GM06990 (cell line): ENCODE measurements around the gene MFSD2B.

Source experiments
- DNase-seq: peaks from one replicate; pipeline ENCODE4 v3.0.0-alpha.2; 2011; ENCODE audit not compliant: insufficient read length; ENCODE audit errors: extremely low read depth
- H3K27me3 ChIP-seq: replicated peaks from 2 replicates; pipeline ENCODE4 v1.6.0; 2011; ENCODE audit warnings: low read length; ENCODE audit not compliant: control insufficient read depth, insufficient read depth
- H3K36me3 ChIP-seq: 2 replicates; pipeline ENCODE4 v1.5.1; 2011; ENCODE audit warnings: low read length; ENCODE audit not compliant: control insufficient read depth, insufficient read depth
- H3K4me3 ChIP-seq: replicated peaks from 2 replicates; pipeline ENCODE4 v1.5.1; 2011; ENCODE audit warnings: low read depth, mild to moderate bottlenecking, control low read depth, low read length
- TF ChIP-seq, protein P1 (sequence below): IDR thresholded peaks from 2 replicates; pipeline ENCODE4 v1.5.1; 2011; ENCODE audit warnings: low read length, control low read depth, mild to moderate bottlenecking, inconsistent platforms; ENCODE audit not compliant: insufficient read depth, poor library complexity, severe bottlenecking

Gene MFSD2B

DNA sequence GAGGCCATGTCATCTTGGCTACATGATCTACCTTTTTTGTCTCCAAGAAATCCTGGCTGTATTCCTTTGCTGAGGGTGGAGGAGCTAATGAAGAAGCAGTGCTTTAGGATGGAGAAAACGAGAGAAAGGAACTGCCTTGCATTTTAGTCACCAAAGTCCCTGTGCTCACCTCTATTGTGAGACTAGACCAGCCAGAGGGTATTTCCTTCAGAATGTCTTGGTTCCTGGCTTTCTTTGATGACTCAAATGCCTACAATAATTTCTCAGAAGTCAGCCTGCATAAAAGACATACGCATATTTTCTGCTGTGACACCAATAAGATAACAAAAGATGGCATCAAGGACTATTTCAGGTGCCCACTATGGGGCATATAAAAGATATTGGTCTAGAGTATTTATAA, 55.5 kb downstream of the MFSD2B start:
- TF ChIP-seq, protein P1, sequence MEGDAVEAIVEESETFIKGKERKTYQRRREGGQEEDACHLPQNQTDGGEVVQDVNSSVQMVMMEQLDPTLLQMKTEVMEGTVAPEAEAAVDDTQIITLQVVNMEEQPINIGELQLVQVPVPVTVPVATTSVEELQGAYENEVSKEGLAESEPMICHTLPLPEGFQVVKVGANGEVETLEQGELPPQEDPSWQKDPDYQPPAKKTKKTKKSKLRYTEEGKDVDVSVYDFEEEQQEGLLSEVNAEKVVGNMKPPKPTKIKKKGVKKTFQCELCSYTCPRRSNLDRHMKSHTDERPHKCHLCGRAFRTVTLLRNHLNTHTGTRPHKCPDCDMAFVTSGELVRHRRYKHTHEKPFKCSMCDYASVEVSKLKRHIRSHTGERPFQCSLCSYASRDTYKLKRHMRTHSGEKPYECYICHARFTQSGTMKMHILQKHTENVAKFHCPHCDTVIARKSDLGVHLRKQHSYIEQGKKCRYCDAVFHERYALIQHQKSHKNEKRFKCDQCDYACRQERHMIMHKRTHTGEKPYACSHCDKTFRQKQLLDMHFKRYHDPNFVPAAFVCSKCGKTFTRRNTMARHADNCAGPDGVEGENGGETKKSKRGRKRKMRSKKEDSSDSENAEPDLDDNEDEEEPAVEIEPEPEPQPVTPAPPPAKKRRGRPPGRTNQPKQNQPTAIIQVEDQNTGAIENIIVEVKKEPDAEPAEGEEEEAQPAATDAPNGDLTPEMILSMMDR: no peak
- Histone ChIP-seq H3K4me3 (no peak overlapping the region), H3K27me3 (no peaks in the 10 kb centered on the region), H3K36me3 (peaks cover 2% of the 10 kb centered on the region)
- no peak for DNase-seq

DNA sequence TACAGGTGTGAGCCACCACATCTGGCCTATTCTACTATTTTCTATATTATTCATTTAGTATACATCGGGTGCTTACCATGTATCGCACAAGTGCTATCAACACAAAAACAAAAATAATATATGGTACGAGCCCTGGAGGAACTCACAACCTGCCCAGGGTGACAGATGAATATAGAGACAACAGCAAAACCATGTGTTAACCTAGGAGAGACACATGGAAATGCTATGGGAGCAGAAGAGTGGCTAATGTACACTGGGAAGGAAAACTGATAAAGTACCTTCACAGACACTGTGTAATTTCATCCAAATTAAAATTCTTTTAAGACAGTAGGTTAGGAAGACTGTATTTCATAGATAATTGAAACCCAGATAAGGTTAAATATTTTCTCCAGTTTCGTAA, 62.4 kb downstream of the MFSD2B start:
- TF ChIP-seq, protein P1: no peak
- H3K4me3 ChIP-seq: no peak overlapping the region
- peaks cover 2% of the 10 kb centered on the region for H3K36me3 ChIP-seq
- no peak for DNase-seq
- no peaks in the 10 kb centered on the region for H3K27me3 ChIP-seq

DNA sequence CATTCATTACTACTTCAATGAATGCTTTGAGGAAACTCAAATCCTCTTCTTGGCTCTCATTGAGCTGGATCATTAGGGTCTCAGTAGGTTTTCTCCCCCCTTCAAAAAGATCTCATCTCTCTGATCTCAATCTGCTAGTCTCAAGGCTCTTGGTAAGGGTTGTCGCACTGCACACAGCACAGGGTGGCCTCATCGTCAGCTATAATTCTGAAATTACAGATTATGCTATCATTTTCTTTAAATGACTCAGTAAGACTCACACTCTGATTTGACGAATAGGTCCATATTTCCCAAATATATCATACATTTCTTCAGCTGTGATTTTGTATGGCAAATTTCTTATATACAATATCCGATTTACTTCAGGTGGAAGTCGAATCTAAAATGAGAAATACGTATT, 63.9 kb downstream of the MFSD2B start:
- peaks cover 2% of the 10 kb centered on the region for H3K36me3 ChIP-seq
- no peaks in the 10 kb centered on the region for H3K27me3 ChIP-seq
- no peak overlapping the region for H3K4me3 ChIP-seq
- DNase-seq: no peak
- TF ChIP-seq, protein P1: no peak

DNA sequence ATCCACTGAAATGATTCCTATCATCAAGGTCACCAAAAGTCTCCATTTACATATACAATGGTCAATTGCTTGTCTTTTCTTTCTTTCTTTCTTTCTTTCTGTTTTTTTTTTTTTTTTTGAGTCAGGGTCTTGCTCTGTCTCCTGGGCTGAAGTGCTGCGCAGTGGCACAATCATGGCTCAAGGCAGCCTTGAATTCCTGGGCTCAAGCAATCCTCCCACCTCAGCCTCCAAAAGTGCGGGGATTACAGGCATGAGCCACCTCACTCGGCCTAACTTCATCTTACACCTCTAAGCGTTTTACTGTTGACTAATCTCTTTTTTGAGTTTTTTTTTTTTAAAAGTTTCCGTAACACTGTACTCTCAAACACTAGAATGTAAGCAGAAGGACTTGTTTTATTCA, 65.4 kb downstream of the MFSD2B start:
- TF ChIP-seq, protein P1: no peak
- Histone ChIP-seq H3K4me3 (peak overlapping the region; percentile 76), H3K27me3 (no peaks in the 10 kb centered on the region), H3K36me3 (no peaks in the 10 kb centered on the region; the same call in 1 of the 2 replicates)
- DNase-seq: no peak
